ENCODE measurements around the gene MBD2.
"Not testable (repeated sequence)": the region's sequence is repeated elsewhere in the genome, so short reads cannot be mapped to it uniquely, and the experiment has no call there.

The MBD2 gene

GRCh38 chr18:54147439-54147838 lies 77.0 kb downstream of the MBD2 start:
- DNase-seq, result peak; percentile 89

GRCh38 chr18:54141041-54141608 lies 83.3 kb downstream of the MBD2 start:
- DNase-seq, result no peak

GRCh38 chr18:54140641-54141040 lies 83.8 kb downstream of the MBD2 start:
- no peak for DNase-seq

DNA sequence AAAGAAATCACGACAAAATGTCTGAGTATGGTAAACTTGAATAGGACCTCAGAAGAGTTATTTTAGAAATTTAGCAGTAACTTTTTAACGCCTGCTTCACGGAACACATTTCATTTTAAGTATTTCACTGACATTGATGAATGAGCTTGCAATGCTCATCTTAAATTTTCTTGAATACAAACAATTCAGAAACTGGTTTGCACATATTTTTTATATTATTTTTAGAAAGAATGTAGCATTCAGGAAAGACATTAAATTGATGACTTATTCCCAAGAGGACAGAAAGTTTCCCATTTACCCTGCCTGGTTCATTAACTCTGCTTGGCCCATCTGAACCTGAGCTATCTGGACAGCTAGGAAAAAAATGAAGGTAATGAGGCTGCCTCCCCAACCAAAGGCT lies 89.3 kb downstream of the MBD2 start:
- no peak for DNase-seq

- no peak for DNase-seq
Measured at GRCh38 chr18:54134053-54134452, 90.4 kb downstream of the MBD2 start.

GRCh38 chr18:54130631-54131030 lies 93.8 kb downstream of the MBD2 start:
- no peak for DNase-seq

DNA sequence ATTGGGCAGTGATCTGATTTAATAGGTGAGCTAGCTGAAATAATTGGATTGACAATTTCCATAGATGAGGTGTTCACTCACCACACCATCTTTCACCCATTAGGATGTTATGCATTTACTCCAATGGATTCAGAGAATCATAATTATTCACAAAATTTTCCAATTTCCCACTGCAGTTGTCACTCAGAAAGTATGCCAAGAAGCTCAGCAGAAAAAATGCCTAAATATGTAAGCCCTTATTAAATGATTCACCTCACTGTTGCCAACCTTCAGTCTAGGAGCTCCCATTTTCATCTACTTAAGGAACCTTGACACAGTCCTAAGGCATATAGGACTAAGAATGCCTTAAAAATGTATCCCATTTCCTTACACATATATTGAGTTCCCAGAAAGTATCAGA lies 94.3 kb downstream of the MBD2 start:
- DNase-seq, result no peak

GRCh38 chr18:54129448-54130067 lies 94.9 kb downstream of the MBD2 start:
- DNase-seq, result peak; percentile 75

DNA sequence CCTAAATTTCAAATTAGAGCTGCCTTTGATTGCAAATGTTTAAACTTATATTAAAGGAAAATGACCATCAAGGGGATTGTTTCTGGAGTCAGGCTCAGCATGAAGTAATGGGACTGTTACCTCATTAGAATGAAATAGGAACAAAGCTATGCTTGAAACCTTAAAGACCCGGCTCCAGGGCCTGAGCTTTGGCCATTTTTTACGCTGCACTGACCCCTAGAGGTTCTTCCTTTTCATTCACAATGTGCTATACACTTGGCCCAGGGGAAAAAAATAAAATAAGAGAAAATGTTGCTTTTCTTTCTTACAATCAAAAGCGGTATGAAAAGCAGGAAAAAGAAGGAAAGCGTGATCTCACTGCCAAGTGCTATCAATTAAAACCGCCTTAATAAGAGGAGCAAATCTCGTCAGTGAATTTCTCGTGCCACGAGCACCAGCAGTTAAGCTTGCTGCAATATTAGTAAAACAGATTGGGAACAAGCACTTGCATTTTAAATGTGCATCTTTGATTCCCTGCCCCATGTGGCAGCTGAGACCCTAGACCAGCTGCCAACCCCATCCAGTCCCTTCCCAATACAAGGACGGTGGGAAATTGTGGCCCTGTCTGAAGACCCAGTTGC lies 96.6 kb downstream of the MBD2 start:
- peak; percentile 56 for DNase-seq

DNA sequence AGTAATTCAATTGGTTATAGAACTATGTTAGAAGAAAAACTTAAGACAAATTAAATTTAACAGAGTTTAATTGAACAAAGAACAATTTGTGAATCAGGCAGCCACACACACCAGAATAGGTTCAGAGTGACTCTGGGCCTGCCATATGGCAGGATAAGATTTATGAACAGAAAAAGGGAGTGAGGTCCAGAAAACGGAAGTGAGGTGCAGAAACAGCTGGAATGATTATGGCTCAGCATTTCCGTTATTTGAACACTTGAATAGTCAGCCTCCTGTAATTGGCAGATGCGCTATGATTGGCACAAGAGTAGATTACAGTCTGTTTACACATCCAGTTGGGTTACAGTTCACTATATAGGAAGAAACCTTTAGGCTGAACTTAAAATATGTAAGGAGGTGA lies 99.0 kb downstream of the MBD2 start:
- DNase-seq, result no peak

DNA sequence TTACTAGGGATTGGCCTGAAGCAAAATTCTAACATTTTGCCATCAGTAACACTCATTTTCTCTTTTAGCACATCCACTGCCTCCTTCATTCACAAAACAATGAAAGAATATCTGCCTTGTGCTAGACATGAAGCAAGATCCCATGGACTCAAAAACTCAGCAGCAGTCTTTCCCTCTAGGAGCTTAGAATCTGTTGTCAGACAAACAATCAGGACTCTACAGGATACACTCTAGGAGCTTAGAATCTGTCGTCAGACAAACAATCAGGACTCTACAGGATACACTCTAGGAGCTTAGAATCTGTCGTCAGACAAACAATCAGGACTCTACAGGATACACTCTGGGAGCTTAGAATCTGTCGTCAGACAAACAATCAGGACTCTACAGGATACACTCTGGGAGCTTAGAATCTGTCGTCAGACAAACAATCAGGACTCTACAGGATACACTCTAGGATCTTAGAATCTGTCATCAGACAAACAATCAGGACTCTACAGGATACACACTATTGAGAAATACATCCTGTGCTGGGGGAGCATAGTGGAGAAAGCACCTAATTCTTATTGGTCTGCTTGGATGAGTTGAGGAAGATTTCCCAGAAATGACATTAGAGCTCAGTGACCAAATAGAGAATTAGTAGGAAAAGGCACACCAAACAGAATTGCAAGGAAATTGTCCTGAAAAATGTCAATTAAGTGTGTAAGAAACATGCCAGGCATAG lies 100.6 kb downstream of the MBD2 start:
- DNase-seq, result not testable (repeated sequence)

- DNase-seq, result peak; percentile 74
Measured at GRCh38 chr18:54119524-54120019, 104.9 kb downstream of the MBD2 start.

GRCh38 chr18:54117853-54118773 lies 106.4 kb downstream of the MBD2 start:
- peak; percentile 17 for DNase-seq

DNA sequence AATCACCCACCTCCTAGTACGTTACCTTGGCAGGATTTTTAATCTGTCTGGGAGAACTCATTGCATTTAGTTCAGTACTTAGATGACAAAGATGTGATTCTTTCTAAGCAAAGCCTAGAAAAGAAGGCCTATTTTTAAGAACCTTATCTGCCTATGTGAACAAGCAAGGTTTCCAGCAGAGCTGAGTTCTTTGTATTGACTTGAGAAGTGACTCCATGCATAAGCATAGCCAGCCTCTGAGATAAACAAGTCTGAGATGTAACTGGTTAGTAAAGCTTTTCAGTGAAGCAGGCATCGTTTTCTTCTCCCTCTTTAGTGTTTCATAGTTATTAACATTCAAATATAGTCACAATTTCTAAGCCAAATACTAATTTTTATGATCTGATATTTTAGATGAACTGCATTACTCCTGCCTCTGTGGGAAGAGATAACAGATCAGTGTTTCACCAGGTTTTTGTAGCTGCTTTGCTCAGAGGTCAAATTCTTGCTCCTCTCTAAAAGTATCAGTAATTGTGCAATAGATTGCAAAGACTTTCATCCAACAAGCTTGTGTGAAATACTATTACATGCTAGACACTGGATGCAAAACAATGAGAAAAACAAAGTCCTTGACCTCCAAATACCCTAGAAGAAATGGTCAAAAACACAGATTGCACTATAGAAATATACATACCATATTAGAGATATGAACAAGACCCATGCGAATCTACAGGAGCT lies 107.8 kb downstream of the MBD2 start:
- no peak for DNase-seq

DNA sequence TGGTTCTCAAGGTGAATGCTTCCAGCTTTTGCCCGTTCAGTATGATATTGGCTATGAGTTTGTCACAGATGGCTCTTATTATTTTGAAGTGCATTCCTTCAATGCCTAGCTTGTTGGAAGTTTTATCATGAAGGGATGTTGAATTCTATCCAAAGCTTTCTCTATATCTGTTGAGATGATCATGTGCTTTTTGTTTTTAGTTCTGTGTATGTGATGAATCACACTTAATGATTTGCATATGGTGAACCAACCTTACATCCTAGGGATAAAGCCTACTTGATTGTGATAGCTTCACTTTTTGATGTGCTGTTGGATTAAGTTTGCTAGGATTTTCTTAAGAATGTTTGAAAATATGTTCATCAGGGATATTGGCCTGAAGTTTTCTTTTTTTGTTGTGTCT lies 112.1 kb downstream of the MBD2 start:
- DNase-seq, result no peak

- DNase-seq, result no peak
Measured at GRCh38 chr18:54109131-54109683, 115.3 kb downstream of the MBD2 start.

DNA sequence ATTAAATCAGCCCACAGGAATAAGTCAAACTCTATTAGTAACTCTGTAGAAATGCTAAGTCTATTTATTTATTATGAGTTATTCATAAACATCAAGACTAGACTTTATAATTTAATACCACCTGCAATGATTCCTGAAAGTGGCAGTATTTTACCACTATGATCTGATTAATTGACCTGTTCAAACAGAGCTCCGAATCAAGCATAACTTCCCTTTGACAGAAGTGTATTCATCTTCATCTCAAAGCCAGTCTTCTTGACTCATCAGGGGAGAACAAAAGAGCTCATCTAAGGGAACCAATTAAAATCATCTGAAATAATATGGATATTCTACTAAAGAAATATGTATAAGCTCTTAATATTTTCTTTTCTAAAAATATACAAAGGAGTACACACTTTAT lies 122.3 kb downstream of the MBD2 start:
- DNase-seq, result no peak
